LoVo (cell line): Measurements from ENCODE around the gene PCDH20.
A peak's percentile ranks its signal among the peaks of the same experiment; 100 is the strongest.
"Not testable (repeated sequence)": the region's sequence is repeated elsewhere in the genome, so short reads cannot be mapped to it uniquely, and the experiment has no call there.

Experiments used
- DNase-seq: peaks from one replicate; pipeline ENCODE4 v3.0.0-alpha.2; 2016; ENCODE audit warnings: low spot score

PCDH20 gene, protein sequence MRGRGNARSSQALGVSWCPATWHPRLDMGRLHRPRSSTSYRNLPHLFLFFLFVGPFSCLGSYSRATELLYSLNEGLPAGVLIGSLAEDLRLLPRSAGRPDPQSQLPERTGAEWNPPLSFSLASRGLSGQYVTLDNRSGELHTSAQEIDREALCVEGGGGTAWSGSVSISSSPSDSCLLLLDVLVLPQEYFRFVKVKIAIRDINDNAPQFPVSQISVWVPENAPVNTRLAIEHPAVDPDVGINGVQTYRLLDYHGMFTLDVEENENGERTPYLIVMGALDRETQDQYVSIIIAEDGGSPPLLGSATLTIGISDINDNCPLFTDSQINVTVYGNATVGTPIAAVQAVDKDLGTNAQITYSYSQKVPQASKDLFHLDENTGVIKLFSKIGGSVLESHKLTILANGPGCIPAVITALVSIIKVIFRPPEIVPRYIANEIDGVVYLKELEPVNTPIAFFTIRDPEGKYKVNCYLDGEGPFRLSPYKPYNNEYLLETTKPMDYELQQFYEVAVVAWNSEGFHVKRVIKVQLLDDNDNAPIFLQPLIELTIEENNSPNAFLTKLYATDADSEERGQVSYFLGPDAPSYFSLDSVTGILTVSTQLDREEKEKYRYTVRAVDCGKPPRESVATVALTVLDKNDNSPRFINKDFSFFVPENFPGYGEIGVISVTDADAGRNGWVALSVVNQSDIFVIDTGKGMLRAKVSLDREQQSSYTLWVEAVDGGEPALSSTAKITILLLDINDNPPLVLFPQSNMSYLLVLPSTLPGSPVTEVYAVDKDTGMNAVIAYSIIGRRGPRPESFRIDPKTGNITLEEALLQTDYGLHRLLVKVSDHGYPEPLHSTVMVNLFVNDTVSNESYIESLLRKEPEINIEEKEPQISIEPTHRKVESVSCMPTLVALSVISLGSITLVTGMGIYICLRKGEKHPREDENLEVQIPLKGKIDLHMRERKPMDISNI

DNA sequence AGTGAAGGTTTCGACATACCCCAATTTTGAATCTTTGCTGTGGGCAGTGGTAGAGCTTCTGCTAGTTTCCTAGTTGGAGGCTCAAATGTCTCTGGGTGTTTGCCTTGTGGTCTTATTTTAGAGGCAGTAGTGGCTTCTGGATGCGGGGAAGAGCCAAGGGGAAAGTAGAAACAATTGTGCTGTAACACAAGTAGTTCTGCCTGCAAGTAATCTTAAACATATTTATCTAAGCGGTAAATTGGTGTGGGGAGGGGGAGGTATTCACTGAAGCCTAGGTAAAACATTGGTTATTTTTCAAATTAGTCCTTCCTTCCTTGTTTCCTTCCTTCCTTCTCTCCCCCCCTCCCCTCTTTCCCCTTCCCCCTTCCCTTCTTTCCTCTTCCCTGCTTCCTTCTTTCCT is at the start of gene PCDH20:
TSS of gene PCDH20 (minus strand) at position 101 of the 400 bp plus-strand sequence. CDS start 691 bp downstream, outside the sequence.
- no peak for DNase-seq

DNA sequence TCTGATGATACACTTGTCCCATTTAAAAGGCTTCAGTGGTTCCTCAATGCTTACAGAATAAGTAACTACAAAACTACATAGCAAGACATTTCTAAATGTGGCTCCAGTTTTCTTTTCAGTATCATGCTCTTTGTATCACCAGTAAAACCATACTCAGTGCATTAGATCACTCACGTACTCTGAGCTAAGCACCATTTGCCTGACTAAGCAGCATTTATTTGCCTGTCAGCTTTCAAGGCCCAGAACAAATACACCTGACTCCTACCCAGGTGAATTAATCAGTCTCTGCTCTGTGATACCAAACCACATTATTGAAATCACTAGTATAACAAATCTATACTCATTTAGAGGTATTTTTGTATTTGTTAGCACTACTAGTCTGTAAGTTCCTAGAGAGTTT is 47.4 kb upstream of the PCDH20 start:
- DNase-seq: no peak

DNA sequence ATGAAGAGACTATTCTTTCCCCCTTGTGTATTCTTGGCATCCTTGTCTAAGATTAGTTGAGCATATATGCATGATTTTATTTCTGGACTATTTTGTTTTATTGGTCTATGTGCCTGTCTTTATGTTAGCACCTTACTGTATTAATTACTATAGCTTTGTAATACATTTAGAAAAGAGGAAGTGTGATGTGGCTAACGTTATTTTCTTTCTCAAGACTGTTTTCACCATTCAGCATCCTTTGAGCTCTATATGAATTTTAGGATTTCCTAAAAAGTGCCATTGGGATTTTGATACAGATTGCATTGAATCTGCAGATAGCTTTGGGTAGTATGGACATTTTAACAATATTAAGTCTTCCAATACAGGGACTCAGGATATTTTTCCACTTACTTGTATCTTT is 37.5 kb upstream of the PCDH20 start:
- no peak for DNase-seq

DNA sequence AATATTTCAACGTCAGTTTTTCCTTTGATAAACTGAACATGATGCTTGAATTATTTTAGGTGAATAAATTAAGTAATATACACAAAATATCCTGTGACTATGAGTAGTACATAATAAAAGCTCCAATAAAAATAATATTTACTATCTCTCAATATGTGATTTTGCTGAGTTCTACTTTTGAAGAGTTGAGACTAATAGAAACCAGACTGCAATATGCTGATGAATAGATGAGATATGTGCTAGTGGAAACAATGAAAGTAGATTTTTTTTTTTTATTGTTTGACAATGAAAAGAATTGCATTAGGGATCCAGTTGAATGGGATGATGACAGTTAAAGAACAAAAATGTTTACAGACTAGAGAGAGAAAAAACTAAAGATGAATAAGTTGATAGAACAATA is 16.4 kb upstream of the PCDH20 start:
- no peak for DNase-seq

DNA sequence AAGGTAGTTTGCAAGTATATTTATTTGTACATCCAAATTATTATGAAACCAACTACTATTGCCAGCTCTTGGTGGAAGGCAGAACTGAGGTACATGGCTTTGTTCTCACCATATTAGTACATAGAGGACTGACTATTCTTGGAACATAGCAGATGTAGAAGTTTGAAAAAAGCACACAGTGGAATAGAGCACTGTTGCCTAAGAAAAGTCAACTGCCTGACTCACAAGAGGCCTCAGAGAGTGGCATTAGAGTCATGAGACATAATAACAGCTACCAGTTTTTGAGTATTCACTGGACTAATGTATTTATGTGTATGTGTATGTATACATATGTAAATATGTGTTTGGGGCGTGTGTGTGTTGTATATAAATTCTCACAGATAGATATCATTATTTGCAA is 8.3 kb upstream of the PCDH20 start:
- DNase-seq: no peak

DNA sequence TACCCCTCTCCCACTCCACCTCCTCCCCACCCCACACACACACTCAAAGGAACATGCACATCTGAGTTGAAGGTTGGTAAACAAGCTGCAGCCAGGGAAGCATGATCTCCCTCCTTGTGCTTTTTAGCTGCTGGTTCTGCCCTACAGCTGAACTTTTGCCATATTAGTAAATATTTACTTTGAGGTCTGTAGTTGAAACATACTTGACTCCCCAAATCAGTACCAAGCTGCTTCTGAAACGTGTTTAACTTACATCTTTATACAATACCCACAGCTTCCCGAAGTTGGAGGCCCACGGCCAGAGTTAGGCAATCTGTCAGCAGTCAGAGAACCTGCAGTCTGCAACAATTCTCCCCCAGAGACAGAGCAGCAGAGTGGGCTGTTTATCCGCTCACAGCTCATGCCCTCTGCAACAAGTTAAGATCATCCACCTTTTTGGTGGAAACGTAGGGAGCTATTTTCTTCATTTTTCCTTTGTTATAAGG is 1.5 kb upstream of the PCDH20 start:
- no peak for DNase-seq

DNA sequence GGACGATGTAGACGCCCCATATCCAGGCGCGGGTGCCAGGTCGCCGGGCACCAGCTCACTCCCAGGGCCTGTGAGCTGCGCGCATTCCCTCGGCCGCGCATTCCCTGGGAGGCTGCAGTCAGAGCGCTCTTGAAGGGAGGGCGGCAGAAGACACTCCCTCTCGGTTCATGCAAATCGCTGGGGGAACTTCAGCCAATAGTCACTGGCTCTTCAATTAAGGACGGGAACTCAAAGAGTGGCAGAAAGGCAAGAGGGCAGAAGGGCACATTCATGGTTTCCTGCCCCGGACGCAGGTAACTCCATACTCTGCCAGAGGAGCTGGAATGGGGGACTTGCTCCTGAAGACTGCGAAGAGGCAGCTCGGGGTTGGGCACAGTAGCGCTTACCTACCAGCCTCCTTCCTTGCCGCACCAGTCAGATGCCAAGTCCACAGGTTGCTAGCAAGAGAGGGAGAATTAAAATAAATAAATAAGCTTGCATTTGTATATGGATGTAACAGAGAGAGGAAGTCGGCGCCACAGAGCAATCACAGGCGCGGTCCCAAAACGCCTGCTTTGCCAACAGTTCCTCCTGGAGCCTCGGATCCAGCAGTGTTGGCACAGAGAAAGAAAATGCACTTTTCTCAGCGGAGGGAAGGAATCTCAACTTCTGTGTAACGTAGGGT is 459 bp downstream of the PCDH20 start:
- DNase-seq: no peak

DNA sequence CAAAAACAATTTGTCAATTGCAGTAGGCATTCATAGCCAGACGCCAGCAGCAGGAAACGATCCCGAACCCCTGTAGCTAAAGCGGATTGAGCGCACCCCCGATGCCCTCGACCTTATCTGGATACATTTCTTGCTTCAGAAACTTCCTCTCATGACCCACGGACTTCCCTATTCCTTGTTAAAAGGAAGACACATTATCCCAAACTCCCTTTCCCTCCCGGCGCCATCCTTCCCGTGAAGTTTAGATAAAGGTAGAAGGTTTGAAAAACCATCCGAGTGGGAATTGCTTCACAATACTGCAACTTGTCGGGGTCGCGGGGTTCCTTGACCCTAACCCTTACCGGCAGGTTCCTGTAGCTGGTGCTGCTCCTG is 977 bp downstream of the PCDH20 start:
- DNase-seq: no peak

DNA sequence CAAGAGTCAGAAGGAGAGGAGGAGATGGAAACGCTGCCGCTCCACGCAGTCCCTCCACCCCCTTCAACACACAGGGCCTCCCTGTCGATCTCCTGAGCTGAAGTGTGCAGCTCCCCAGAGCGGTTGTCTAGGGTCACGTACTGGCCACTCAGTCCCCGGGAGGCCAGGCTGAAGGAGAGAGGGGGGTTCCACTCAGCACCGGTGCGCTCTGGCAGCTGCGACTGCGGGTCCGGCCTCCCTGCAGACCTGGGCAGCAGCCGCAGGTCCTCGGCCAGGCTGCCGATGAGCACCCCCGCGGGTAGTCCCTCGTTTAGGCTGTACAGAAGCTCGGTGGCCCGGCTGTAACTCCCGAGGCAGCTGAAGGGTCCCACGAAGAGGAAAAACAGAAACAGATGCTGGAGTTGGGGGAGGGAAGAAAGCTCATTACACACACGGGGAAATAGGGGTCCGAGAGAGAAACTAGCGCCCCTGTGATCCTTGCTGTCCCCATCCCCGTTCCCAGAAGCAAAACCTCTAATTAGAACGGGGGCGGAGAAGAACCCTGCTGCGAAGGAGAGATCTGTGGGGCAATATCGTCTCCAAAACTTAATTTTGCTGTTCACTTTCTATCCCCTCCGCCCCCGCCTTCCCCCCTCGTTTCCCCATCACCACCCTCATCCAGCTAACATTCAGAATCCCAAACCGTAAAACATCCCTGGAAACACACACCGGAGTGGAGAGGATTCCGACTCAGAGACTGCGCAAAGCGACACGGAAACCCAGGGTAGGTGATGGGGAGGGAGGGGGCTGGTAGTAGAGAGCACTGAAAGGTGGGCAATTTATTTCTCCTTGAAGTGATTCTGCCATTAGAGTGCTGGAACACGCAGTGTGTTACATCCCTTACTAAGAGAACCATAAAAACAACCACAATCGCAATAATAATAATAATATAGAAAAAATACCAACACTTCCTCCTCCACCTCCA is 1.8 kb downstream of the PCDH20 start:
- DNase-seq: no peak

DNA sequence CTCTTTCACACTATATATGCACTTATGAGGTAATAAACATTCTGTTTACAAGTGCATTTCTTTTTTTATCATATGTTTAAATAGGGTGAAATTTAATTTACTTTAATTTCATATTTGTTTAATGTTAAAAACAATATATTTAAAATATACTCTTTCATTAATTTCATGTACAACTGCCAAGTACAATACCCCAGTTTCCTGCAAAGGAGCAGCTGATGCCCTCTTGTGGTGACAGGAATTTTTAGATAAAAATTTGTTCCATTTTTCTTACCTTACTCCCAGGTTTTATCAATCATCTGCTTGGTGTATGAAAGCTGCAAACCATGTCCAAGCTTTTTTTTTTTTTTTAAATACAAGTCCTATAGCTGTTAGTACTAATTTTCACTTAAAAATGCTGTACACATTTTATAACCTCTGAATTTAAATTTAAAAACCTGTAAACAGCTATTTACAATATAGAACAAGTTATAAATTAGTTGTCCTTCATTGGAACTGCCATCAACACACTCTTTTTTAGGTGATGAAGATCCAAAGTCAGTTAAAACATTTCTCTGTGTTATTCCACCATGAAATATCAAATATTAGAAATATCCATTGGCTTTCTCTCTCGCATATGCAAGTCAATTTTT is 4.9 kb downstream of the PCDH20 start:
- peak; percentile 34 for DNase-seq

DNA sequence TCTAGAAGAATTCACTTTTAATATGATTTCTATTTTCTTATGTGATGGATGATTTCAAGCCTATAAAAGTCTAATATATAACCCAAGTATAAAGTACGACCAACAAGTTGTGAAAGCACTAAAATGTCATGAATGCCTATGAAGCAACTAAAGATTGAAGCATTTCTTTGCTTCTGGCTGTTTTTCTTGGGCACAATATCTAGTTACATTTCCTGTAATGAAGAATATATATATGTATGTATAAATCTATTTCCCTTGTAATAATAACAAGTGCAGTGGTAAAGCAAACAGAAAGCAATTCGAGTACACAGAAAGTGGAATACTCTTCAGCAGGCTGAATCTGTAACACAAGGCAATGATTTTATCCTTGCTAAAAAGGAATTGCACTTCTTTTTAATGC is 5.4 kb downstream of the PCDH20 start:
- DNase-seq: no peak

DNA sequence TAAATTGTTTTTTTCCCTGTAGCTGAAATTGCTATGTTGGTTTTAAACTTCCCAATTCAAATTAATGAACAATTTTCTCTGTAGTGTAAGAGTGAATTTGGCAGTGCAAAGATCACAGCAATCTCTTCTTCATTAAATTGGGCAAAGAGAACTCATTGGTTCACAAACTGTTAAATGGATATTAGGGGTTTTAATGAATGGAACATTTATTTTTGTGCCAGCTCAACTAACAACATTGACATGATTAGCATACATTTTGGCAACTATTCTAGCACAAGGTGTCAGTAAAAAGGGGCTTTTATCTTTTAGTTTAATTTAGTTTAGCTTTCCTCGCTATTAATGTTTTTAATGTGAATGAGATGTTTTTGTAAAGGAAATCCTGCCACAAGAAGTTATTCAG is 7.1 kb downstream of the PCDH20 start:
- no peak for DNase-seq

DNA sequence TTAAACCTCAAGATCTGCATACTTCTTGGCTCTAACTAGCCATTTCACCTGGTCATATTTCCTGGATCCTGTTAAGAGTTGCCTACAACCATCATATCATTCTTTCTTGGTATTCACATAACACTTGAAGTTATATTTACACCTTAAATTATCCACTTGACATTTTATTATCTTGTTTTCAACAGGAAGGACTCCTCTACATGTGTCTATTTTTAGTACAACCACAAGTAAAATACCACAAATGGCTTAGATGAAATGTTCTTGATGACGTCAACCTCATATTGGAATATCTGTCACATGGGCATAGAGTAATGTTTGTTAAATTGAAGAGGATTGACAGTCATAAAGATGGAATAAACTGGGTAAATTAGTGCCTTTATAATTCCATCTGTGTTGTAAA is 9.4 kb downstream of the PCDH20 start:
- no peak for DNase-seq

DNA sequence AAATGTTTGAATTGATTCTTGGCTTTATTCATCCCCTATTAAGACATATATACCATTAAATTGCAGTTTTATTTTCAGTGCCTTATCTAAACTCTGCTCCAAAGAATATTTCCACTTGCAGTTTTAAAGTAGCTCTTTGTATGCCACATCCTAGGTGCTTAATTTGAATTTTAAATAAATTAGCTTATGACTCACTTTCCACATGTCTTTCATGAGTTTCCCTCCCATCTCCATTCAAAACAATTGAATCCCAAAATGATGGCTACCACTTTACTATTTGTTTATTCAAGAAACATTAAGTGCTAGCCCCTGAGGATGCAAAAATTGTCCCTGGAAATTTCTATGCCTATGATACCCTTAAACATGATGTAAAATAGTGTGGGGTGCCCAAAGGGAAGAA is 19.5 kb downstream of the PCDH20 start:
- DNase-seq: no peak

DNA sequence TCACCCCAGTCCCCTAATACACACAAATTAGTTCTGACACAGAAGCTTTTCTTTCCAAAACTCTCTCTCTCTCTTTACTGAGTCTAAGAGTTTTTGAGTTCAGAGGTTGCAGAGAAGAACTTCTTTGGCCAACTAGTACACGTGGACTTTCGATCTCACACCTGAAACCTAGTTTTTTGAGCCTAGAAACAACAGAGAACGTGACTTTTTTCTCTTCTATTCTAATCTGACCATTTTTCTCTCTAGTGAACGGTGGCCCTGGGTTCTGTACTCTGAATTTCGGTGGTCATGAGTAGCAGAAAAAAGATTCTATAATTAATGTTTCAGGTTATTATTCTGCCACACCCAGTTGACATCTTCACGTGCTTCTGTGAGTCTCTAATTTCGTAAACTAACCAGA is 24.2 kb downstream of the PCDH20 start:
- no peak for DNase-seq

DNA sequence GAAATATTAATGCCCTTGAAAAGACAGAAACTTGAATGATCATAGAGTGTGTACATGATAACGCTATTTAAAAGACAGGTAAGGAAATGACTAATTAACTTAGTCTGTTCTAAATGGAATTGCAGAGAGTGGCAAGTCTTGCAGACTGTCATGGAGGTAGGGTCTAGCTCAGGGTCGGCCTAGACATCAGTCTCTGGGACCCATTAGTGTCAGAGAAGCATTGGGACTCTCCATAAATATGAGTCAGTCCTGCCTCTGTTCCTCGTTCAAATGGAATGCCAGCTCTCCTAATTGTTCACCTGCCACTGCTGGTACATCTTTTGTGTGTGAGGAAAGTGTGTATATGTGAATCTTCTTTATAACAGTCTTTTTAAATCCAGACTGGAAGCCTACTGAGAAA is 28.0 kb downstream of the PCDH20 start:
- DNase-seq: no peak

DNA sequence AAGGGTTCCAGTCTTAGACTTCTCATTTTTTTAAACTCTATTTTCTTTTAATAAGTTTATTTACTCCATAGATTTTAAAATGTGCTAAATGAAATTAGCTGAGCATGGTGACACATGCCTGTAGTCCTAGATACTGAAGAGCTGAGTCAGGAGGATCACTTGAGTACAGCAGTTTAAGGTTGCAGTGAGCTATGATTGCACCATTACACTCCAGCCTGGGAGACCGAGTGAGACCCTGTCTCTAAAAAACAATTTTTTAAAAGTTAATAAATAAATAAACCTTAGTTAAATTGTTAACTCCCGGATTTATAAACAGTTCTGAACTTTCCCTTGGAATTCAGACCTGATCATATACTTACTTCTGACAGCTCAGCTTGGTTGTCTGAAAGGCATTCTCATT is 32.5 kb downstream of the PCDH20 start:
- DNase-seq: no peak

DNA sequence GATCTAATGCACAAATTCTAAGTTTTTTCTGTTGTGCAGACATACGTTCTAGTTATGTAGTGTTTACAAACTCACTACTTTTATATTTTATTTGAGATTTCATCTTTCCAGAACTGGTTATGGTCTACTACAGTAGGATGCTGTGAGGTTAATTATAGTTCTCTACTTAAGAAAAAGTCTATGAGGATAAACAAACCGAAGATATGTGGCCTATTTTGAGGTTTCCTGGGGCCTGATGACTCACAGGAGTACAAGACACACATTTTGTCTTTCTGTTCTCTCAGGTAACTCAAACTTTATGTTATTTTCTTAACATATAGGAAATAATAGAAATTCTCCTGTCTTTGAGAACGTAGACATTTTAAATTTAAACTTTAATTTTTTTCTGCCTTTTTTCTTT is 45.1 kb downstream of the PCDH20 start:
- DNase-seq: no peak

DNA sequence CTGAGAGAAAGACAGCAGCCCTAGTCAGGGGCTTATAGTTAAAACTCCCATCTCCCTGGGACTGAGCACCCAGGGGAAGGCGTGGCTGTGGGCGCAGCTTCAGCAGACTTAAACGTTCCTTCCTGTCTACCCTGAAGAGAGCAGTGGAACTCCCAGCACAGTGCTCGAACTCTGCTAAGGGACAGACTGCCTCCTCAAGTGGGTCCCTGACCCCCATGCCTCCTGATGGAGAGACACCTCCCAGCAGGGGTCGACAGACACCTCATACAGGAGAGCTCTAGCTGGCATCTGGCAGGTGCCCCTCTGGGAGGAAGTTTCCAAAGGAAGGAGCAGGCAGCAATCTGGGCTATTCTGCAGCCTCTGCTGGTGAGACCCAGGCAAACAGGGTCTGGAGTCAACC is 51.0 kb downstream of the PCDH20 start:
- DNase-seq: not testable (repeated sequence)

DNA sequence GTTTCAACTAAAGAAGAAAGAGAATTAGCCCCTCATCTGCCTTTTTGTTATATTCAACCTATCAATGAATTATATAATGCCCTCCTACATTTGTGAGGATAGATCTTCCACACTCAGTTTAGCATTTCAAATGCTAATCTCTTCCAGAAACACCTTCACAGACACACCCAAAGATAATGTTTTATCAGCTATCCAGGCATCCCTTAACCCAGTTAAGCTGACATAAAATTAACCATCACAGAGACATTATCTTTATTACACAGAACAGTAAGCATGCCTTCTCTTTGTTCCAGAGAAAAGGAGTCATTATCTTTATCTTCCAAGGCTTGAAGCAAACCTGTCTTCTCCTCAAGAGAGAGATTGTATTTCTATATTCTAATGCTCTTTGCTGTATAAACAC is 53.1 kb downstream of the PCDH20 start:
- DNase-seq: no peak
